Left ventricle myocardium inferior (tissue), 1 donor: ENCODE measurements around the gene PCDH15. TPM values are rescaled to one million over a fixed set of nuclear protein-coding genes. Genes with fewer than 3 reads are reported as not detected.

Experiments used
- DNase-seq: peaks from one replicate; pipeline ENCODE4 v3.0.0-alpha.2; 2020
- H3K27ac ChIP-seq: fragments of 200-600 bp; replicated peaks from 2 replicates; pipeline ENCODE4 v1.8.0; 2021
- H3K27me3 ChIP-seq: fragments of 200-600 bp; 2 replicates; pipeline ENCODE4 v1.8.0; 2021; ENCODE audit warnings: low read depth
- H3K36me3 ChIP-seq: fragments of 200-600 bp; 2 replicates; pipeline ENCODE4 v1.8.0; 2021
- H3K4me1 ChIP-seq: fragments of 200-600 bp; 2 replicates; pipeline ENCODE4 v1.8.0; 2021
- H3K4me3 ChIP-seq: fragments of 200-600 bp; 2 replicates; pipeline ENCODE4 v1.8.0; 2021; ENCODE audit warnings: mild to moderate bottlenecking, moderate library complexity
- H3K9me3 ChIP-seq: fragments of 200-600 bp; replicated peaks from 2 replicates; pipeline ENCODE4 v1.8.0; 2021
- intact Hi-C: fragments of 100-400 bp; cut with micrococcal nuclease; formaldehyde crosslinking; loops from one replicate; pipeline ENCODE4 v1.11.0; 2022
- total RNA-seq: library from RNA; stranded (reverse); fragmentation: NEBNext Ultra II Directional; extraction: Animal tissue kit (Norgen Biotek cat#: 25700); gene quantifications from one replicate; pipeline ENCODE4 v1.2.1, GENCODE V29; 2021
- TF ChIP-seq, protein P1 (sequence below): fragments of 200-600 bp; IDR thresholded peaks from 2 replicates; pipeline ENCODE4 v1.8.0; 2021; ENCODE audit warnings: antibody characterized with exemption, mild to moderate bottlenecking, borderline replicate concordance
- donor health status: DM: no; HTN: yes; CAD: no; lungs with severe emphysema.

PCDH15 gene
- total RNA-seq, 1 donor from 2014 or later, result 0.19 TPM

DNA sequence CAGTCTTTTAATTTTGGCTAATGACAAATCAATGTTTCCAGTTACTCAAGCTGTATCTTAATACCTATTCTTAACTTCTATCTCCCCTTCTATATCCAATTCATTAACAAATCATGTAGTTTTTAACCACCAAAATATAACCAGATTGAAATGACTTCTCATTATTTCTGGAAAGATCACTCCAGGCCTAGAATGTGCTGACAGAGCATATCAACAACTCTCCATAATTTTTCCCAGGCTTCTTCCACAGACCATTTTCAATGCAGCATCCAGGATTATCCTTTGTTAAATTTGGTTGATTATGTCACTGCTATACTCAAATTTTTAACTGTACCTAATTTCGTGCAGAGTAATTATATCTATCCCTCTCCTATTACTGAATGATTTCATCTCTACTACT is 704.1 kb downstream of the PCDH15 start:
- Histone ChIP-seq H3K36me3 (no peaks in the 10 kb centered on the region), H3K9me3 (no peaks in the 10 kb centered on the region), H3K27me3 (no peaks in the 10 kb centered on the region), H3K4me1 (no peaks in the 10 kb centered on the region), H3K27ac (no peak overlapping the region), H3K4me3 (no peak overlapping the region)
- intact Hi-C loops, result no loop called here
- TF ChIP-seq, protein P1, sequence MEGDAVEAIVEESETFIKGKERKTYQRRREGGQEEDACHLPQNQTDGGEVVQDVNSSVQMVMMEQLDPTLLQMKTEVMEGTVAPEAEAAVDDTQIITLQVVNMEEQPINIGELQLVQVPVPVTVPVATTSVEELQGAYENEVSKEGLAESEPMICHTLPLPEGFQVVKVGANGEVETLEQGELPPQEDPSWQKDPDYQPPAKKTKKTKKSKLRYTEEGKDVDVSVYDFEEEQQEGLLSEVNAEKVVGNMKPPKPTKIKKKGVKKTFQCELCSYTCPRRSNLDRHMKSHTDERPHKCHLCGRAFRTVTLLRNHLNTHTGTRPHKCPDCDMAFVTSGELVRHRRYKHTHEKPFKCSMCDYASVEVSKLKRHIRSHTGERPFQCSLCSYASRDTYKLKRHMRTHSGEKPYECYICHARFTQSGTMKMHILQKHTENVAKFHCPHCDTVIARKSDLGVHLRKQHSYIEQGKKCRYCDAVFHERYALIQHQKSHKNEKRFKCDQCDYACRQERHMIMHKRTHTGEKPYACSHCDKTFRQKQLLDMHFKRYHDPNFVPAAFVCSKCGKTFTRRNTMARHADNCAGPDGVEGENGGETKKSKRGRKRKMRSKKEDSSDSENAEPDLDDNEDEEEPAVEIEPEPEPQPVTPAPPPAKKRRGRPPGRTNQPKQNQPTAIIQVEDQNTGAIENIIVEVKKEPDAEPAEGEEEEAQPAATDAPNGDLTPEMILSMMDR, result no peak
- no peak for DNase-seq

DNA sequence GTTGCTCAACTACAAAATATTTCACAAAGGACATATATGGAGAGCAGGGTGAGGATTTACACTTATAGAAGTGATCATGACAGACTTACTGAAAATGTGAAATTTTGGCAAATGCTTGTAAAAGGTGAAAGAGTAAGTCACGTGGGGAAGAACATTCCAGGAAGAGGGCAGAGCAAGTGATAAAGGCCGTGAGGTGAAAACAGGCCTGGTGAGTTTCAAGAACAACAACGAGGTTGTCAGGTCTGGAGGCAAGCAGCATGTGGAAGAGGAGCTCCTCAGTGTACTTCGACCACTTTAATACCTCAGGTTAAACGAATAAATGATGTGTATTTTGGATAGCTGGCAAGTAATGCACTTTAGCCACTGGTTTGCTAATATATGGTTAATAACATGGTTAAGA is 706.7 kb downstream of the PCDH15 start:
- no peak overlapping the region for H3K27ac ChIP-seq
- TF ChIP-seq, protein P1, result no peak
- H3K4me3 ChIP-seq, result no peak overlapping the region
- H3K9me3 ChIP-seq, result no peaks in the 10 kb centered on the region
- no peaks in the 10 kb centered on the region for H3K36me3 ChIP-seq
- no peaks in the 10 kb centered on the region for H3K4me1 ChIP-seq
- no peaks in the 10 kb centered on the region for H3K27me3 ChIP-seq
- intact Hi-C loops, result no loop called here
- DNase-seq, result no peak

DNA sequence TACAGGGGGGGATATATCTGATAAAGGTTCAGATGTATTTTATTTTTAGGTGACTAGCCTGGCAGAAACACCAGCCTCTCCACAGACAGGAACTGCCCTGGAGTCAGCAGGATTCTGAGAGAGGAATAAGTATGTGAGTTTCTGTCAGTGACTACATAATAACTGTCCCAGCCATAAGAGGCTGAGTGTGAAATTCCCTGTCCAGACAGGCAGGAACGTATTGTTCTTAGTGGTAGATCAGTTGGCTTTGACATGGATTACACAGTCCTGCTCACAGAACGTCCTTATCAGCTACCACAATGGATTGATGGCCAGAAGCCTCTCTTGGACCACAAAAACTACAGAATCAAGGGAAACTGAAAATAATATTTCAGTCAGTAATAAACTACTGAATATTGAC is 709.8 kb downstream of the PCDH15 start:
- TF ChIP-seq, protein P1, result no peak
- intact Hi-C loops, result no loop called here
- no peak overlapping the region for H3K4me3 ChIP-seq
- no peak for DNase-seq
- no peaks in the 10 kb centered on the region for H3K9me3 ChIP-seq
- peak overlapping the region; percentile 18 for H3K27ac ChIP-seq
- H3K27me3 ChIP-seq, result no peaks in the 10 kb centered on the region
- no peaks in the 10 kb centered on the region for H3K4me1 ChIP-seq
- no peaks in the 10 kb centered on the region for H3K36me3 ChIP-seq

DNA sequence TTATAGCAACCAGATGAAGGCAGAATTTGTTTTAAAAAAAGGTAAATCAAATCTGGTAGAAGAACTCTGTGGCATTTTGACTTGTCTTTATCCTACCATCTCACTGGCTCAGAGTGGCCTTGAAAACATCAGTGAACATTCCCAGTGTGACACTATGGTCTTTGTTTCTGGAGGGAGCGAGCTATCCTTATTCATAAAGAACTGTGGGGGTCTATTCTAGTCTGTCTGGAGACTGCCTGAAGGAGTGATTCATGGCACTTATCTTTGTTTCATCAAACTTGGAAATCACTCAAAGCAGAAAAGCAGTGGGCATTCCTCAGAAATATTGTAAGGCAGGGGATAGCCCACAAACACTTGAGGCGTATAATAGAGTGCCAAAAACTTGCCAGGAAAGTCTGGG is 719.1 kb downstream of the PCDH15 start:
- Histone ChIP-seq H3K27me3 (no peaks in the 10 kb centered on the region), H3K36me3 (no peaks in the 10 kb centered on the region), H3K4me3 (no peak overlapping the region), H3K27ac (no peak overlapping the region), H3K9me3 (peaks cover 5% of the 10 kb centered on the region), H3K4me1 (no peaks in the 10 kb centered on the region)
- no peak for DNase-seq
- TF ChIP-seq, protein P1, result no peak
- intact Hi-C loops, result no loop called here

DNA sequence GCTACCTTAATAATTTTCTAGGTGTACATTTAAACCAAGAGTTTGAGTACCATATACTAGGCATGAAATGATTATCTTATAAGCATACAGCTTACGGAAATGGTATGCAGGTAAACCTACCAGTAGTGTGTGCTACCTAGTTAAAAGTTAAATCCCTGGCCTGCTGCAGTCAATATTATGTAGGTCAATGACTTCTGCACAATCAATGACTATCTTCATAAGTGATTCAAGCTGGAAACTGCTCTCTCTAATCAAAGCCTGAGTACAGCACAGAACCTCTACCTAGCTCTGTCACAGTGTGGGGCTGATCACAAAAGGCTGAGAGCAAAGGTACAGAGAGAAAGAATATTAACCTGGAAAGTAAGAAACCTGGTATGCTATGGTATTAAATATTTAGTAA is 733.7 kb downstream of the PCDH15 start:
- DNase-seq, result no peak
- Histone ChIP-seq H3K9me3 (no peaks in the 10 kb centered on the region), H3K4me3 (no peak overlapping the region), H3K36me3 (no peaks in the 10 kb centered on the region), H3K27me3 (no peaks in the 10 kb centered on the region), H3K4me1 (no peaks in the 10 kb centered on the region), H3K27ac (no peak overlapping the region)
- TF ChIP-seq, protein P1, result no peak
- intact Hi-C loops, result no loop called here

DNA sequence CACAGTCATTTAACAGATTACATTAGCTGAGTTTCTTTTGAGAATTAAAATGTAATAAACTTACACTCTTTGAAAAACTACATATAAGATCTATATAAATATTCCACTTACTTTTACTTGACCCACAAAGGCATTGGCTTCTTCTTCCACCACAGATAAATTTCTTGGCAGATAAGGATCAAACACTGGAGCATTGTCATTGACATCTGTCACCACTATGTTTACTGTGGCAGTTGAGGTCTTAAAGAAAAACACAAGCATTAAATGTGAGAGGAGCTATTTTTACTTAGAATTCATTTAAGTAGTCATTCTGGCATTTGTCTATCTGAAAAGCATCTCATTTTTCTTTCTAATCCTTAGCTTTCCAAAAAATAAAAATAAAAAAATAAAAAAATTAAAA is 734.4 kb downstream of the PCDH15 start:
- intact Hi-C loops, result no loop called here
- Histone ChIP-seq H3K36me3 (no peaks in the 10 kb centered on the region), H3K4me3 (no peak overlapping the region), H3K27me3 (no peaks in the 10 kb centered on the region), H3K9me3 (no peaks in the 10 kb centered on the region), H3K4me1 (no peaks in the 10 kb centered on the region), H3K27ac (no peak overlapping the region)
- TF ChIP-seq, protein P1, result no peak
- no peak for DNase-seq
